Measurements from ENCODE around the gene CPB1.

DNA sequence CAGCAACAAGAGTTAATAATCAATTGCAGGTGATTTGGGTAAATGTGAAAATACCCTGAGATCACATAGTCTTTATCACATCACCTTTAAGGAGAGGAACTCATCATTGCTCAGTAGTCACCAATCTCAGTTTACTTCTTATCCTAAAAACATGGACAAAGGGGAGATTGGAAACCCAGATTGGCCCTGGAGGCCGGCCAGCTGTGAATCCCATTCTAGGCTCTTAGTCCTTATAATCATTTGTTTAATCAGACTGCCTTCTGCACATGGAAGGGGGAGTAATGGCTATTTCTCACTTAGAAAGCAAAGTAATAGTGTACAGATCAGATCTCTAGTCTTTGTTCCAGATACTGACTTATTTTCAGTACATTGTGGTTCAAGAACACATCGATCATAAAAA is 37.2 kb upstream of the CPB1 start:
- TF ChIP-seq, protein P1, sequence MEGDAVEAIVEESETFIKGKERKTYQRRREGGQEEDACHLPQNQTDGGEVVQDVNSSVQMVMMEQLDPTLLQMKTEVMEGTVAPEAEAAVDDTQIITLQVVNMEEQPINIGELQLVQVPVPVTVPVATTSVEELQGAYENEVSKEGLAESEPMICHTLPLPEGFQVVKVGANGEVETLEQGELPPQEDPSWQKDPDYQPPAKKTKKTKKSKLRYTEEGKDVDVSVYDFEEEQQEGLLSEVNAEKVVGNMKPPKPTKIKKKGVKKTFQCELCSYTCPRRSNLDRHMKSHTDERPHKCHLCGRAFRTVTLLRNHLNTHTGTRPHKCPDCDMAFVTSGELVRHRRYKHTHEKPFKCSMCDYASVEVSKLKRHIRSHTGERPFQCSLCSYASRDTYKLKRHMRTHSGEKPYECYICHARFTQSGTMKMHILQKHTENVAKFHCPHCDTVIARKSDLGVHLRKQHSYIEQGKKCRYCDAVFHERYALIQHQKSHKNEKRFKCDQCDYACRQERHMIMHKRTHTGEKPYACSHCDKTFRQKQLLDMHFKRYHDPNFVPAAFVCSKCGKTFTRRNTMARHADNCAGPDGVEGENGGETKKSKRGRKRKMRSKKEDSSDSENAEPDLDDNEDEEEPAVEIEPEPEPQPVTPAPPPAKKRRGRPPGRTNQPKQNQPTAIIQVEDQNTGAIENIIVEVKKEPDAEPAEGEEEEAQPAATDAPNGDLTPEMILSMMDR (IDR thresholded peaks at IDR 0.05), result no peak
- no peak for TF ChIP-seq EZH2 (IDR thresholded peaks at IDR 0.05; ENCODE audit: borderline replicate concordance, insufficient read depth, low read depth, low read length, poor library complexity, severe bottlenecking)
